Activated CD8-positive, alpha-beta memory T cell treated with anti-CD3 and anti-CD28 coated beads, Interleukin-2, amount 10 ng/mL, durations not matched to agents 7 days and 5 days (primary cell): Measurements from ENCODE around the gene RCSD1. TPM values are rescaled to one million over a fixed set of nuclear protein-coding genes. Genes with fewer than 3 reads are reported as not detected.

ENCODE experiments used
- ATAC-seq: fragments of 150-1000 bp; cut with Tn5 transposase; one replicate; pipeline ENCODE4 v1.10.0; 2021; ENCODE audit warnings: moderate library complexity
- CTCF ChIA-PET: fragments of 350-600 bp; sonication (Branson Sonifier 250); formaldehyde crosslinking; loops from one replicate; lab custom pipeline; 2021; ENCODE audit warnings: antibody characterized with exemption; lab: Charles Lee
- DNase-seq: peaks from one replicate; pipeline ENCODE4 v3.0.0-alpha.2; 2020
- H3K27ac Mint-ChIP-seq: one replicate; pipeline ENCODE4 v1.8.0; 2021; ENCODE audit warnings: mild to moderate bottlenecking, mixed read lengths
- H3K27me3 Mint-ChIP-seq: one replicate; pipeline ENCODE4 v1.8.0; 2021; ENCODE audit warnings: mixed read lengths
- H3K36me3 Mint-ChIP-seq: one replicate; pipeline ENCODE4 v1.8.0; 2021; ENCODE audit warnings: mild to moderate bottlenecking, mixed read lengths
- H3K4me1 Mint-ChIP-seq: one replicate; pipeline ENCODE4 v1.8.0; 2021; ENCODE audit warnings: mixed read lengths
- H3K4me3 Mint-ChIP-seq: one replicate; pipeline ENCODE4 v1.8.0; 2021; ENCODE audit warnings: mild to moderate bottlenecking, moderate library complexity, mixed read lengths
- H3K9me3 Mint-ChIP-seq: one replicate; pipeline ENCODE4 v1.8.0; 2022; ENCODE audit warnings: low read depth, mixed read lengths
- total RNA-seq, 2 experiments: library from RNA; stranded (reverse); gene quantifications; one replicate each; pipeline ENCODE4 v1.2.3, GENCODE V29; 2021

Gene RCSD1
- total RNA-seq, 2 experiments from 2014 or later = 121 to 129 TPM

GRCh38 chr1:167678422-167678821, 48.4 kb downstream of the RCSD1 start:
- Mint-ChIP-seq H3K9me3 (no peaks in the 10 kb centered on the region), H3K4me3 (no peak overlapping the region), H3K36me3 (peaks cover 29% of the 10 kb centered on the region), H3K27ac (no peak overlapping the region), H3K4me1 (peaks cover 17% of the 10 kb centered on the region), H3K27me3 (no peaks in the 10 kb centered on the region)
- no peak for DNase-seq
- CTCF ChIA-PET = interaction anchor here (1.1 to 1.4 kb wide), 2 partner anchors 8 to 77 kb away, joined by 3 to 4 read pairs; no protein-coding TSS in a partner anchor
- no peak for ATAC-seq

DNA sequence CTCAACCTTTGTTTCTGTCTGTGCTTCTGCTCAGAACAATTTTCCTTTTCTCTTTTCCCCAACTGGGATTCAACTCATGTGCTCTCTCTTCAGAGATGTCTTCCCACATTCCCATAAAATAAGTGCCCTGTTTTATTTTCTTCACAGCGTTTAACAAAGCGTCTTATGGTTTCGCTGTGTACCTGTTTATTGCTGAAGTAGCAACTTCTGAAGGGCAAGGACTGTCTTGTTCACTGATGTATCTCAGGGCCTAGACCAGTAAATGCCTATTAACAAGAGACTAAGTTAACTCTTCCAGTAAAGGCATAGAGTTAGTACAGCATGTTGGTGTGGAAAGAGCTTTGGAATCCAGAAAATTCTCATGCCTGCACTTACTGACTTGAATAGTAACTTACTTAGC, 48.8 kb downstream of the RCSD1 start:
- ATAC-seq (no peak), DNase-seq (no peak)
- H3K36me3 Mint-ChIP-seq = peaks cover 25% of the 10 kb centered on the region
- H3K4me1 Mint-ChIP-seq = peaks cover 14% of the 10 kb centered on the region
- H3K27ac Mint-ChIP-seq = no peak overlapping the region
- H3K4me3 Mint-ChIP-seq = no peak overlapping the region
- CTCF ChIA-PET = interaction anchor here (1.1 to 1.4 kb wide), 2 partner anchors 8 to 78 kb away, joined by 3 to 4 read pairs; no protein-coding TSS in a partner anchor
- no peaks in the 10 kb centered on the region for H3K9me3 Mint-ChIP-seq
- H3K27me3 Mint-ChIP-seq = no peaks in the 10 kb centered on the region

DNA sequence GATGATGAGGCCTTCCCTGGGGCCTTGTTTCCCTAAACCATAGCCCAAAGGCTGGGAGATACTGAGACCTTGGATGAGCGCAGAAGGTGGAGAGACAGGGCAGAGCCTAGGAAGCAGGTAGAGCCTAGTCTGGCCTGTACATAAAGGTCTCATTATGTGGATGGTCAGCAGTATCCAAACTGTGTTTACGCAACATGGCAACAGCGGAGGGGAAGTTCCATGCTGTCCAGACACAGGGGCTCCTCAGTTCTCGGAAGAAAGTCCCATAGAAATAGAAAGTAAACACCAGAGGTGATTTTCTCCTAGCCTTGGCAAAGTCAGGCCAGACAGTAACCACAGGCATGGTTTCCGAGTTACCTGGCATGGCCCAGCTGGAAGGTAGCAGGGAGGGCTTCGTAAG, 49.7 kb downstream of the RCSD1 start:
- no peak for ATAC-seq
- no peaks in the 10 kb centered on the region for H3K9me3 Mint-ChIP-seq
- peaks cover 12% of the 10 kb centered on the region for H3K4me1 Mint-ChIP-seq
- no peak overlapping the region for H3K4me3 Mint-ChIP-seq
- no peaks in the 10 kb centered on the region for H3K27me3 Mint-ChIP-seq
- no peak overlapping the region for H3K27ac Mint-ChIP-seq
- CTCF ChIA-PET = interaction anchor here (2.2 kb wide), 1 partner anchor 79 kb away, joined by 10 read pairs; no protein-coding TSS in a partner anchor
- H3K36me3 Mint-ChIP-seq = peaks cover 23% of the 10 kb centered on the region
- no peak for DNase-seq

DNA sequence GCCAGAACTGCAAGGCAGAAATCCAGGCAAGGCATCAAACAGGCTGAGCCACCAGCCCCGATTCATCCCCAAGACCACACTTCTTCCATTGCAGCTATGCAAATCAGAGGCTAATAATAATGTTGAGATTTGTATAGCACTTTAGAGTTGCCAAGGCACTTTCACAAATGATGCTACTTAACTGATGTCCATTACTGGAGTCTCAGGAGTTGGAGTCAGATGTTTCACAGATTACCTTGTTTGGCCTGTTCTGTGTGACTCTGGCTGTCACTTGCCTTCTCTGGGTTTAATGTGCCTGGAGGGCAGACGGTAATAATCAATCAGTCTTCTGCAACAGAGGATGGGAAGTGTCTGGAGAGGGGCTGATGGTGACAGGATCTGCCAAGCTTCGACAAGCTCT, 51.0 kb downstream of the RCSD1 start:
- ATAC-seq (no peak), DNase-seq (no peak)
- Mint-ChIP-seq H3K9me3 (no peaks in the 10 kb centered on the region), H3K4me1 (peaks cover 10% of the 10 kb centered on the region), H3K4me3 (no peak overlapping the region), H3K36me3 (peaks cover 31% of the 10 kb centered on the region), H3K27me3 (no peaks in the 10 kb centered on the region), H3K27ac (no peak overlapping the region)
- CTCF ChIA-PET = interaction anchor here (1.6 to 2.2 kb wide), 2 partner anchors 49 to 81 kb away, joined by 4 to 10 read pairs; no protein-coding TSS in a partner anchor

- Mint-ChIP-seq H3K27ac (no peak overlapping the region), H3K9me3 (no peaks in the 10 kb centered on the region), H3K4me3 (no peak overlapping the region), H3K27me3 (no peaks in the 10 kb centered on the region), H3K36me3 (peaks cover 32% of the 10 kb centered on the region), H3K4me1 (peaks cover 5% of the 10 kb centered on the region)
- CTCF ChIA-PET = interaction anchor here (1.6 to 2.2 kb wide), 2 partner anchors 50 to 81 kb away, joined by 4 to 10 read pairs; no protein-coding TSS in a partner anchor
- DNase-seq (no peak), ATAC-seq (no peak)
Observed at GRCh38 chr1:167681451-167682098, 51.5 kb downstream of the RCSD1 start.

DNA sequence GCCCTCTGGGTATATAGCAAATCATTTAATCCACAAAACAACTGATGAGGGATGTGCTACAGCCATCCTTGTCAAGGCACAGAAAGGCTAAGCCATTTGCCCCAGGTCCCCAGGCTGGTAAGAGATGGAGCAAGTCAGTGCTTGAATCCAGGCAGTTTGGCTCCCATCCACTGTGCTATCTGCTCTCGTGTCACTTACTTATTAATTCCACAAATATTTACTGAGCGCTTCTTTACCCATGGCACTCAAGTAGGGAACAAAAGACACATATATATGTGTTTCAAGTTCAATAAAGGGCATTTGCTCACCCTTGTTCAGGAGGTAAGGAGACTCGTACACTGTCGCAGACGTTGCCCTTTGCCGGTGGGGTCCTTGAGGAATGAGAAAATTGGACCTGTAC, 53.2 kb downstream of the RCSD1 start:
- peaks cover 32% of the 10 kb centered on the region for H3K36me3 Mint-ChIP-seq
- H3K4me3 Mint-ChIP-seq = no peak overlapping the region
- ATAC-seq = no peak
- DNase-seq = no peak
- H3K27ac Mint-ChIP-seq = no peak overlapping the region
- H3K4me1 Mint-ChIP-seq = peaks cover 6% of the 10 kb centered on the region
- no peaks in the 10 kb centered on the region for H3K27me3 Mint-ChIP-seq
- CTCF ChIA-PET = no interaction called here
- H3K9me3 Mint-ChIP-seq = no peaks in the 10 kb centered on the region

- DNase-seq (no peak), ATAC-seq (no peak)
- Mint-ChIP-seq H3K27me3 (no peaks in the 10 kb centered on the region), H3K9me3 (no peaks in the 10 kb centered on the region), H3K4me3 (no peak overlapping the region), H3K4me1 (peaks cover 6% of the 10 kb centered on the region), H3K36me3 (peaks cover 38% of the 10 kb centered on the region), H3K27ac (peak overlapping the region; percentile 10)
- CTCF ChIA-PET = no interaction called here
Observed at GRCh38 chr1:167683641-167684502, 53.8 kb downstream of the RCSD1 start.

- ATAC-seq = no peak
- Mint-ChIP-seq H3K36me3 (peaks cover 48% of the 10 kb centered on the region), H3K27me3 (no peaks in the 10 kb centered on the region), H3K4me1 (peaks cover 6% of the 10 kb centered on the region), H3K27ac (no peak overlapping the region), H3K4me3 (no peak overlapping the region), H3K9me3 (no peaks in the 10 kb centered on the region)
- CTCF ChIA-PET = interaction anchor here (1.8 to 3.0 kb wide), 3 partner anchors 11 to 54 kb away, joined by 9 to 26 read pairs (median 25); partner anchors contain the start of gene RCSD1
- no peak for DNase-seq
Observed at GRCh38 chr1:167685844-167686243, 55.8 kb downstream of the RCSD1 start.

GRCh38 chr1:167687919-167688519, 58.0 kb downstream of the RCSD1 start:
- peak; percentile 66 for ATAC-seq
- Mint-ChIP-seq H3K9me3 (no peaks in the 10 kb centered on the region), H3K4me3 (no peak overlapping the region), H3K27me3 (no peaks in the 10 kb centered on the region), H3K4me1 (peaks cover 6% of the 10 kb centered on the region), H3K27ac (peak overlapping the region; percentile 21), H3K36me3 (peaks cover 49% of the 10 kb centered on the region)
- CTCF ChIA-PET = interaction anchor here (0.7 to 4.7 kb wide), 39 partner anchors 8 to 394 kb away, joined by 3 to 84 read pairs (median 4); partner anchors contain the start of genes CREG1 and RCSD1
- peak; percentile 88 for DNase-seq

DNA sequence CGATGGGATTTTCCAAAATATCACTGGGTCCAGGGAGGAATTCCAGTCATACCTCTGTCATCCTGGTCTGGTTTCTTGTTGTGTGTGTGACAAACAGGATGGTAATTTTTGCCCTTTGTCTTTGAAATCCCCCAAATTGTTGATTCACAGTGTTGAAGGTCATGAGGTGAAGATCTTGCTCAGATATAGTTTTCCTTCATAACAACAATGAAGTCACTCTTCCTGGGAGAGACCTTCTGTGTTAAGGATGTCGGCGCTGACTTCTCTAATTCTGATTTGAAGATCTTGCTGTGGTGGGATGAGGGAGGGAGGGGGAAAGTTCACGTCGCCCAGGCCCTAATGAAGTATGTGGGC, 59.5 kb downstream of the RCSD1 start:
- CTCF ChIA-PET = interaction anchor here (4.7 kb wide), 1 partner anchor 89 kb away, joined by 84 read pairs; no protein-coding TSS in a partner anchor
- DNase-seq (no peak), ATAC-seq (no peak)
- Mint-ChIP-seq H3K4me3 (no peak overlapping the region), H3K9me3 (no peaks in the 10 kb centered on the region), H3K4me1 (peaks cover 6% of the 10 kb centered on the region), H3K27ac (no peak overlapping the region), H3K36me3 (peaks cover 56% of the 10 kb centered on the region), H3K27me3 (no peaks in the 10 kb centered on the region)

DNA sequence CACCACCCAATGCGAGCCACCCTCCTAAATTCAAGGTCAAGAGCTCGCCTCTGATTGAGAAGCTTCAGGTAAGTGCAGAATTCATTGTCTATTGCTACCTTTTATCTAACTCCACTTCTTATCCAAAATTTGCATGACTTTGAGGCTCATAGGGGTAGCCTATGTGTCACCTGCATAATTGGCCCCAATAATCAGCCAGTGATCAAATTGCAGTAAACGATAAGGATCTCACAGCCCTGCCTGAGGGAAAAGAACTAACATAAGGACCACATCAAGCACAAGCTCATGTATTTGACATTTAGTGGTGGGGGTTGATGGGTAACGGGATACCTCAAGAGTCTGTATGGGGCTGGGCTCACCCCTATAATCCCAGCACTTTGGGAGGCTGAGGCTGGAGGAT, 60.0 kb downstream of the RCSD1 start:
- DNase-seq (no peak), ATAC-seq (no peak)
- Mint-ChIP-seq H3K4me3 (no peak overlapping the region), H3K36me3 (peaks cover 58% of the 10 kb centered on the region), H3K27me3 (no peaks in the 10 kb centered on the region), H3K9me3 (no peaks in the 10 kb centered on the region), H3K4me1 (peaks cover 6% of the 10 kb centered on the region), H3K27ac (no peak overlapping the region)
- CTCF ChIA-PET = interaction anchor here (1.4 to 4.7 kb wide), 2 partner anchors 22 to 89 kb away, joined by 3 to 84 read pairs; no protein-coding TSS in a partner anchor

GRCh38 chr1:167693425-167694045, 63.5 kb downstream of the RCSD1 start:
- H3K9me3 Mint-ChIP-seq = no peaks in the 10 kb centered on the region
- peaks cover 68% of the 10 kb centered on the region for H3K36me3 Mint-ChIP-seq
- no peak for ATAC-seq
- no peaks in the 10 kb centered on the region for H3K27me3 Mint-ChIP-seq
- CTCF ChIA-PET = interaction anchor here (0.6 to 2.1 kb wide), 3 partner anchors 94 to 388 kb away, joined by 3 to 8 read pairs (median 3); no protein-coding TSS in a partner anchor
- no peak overlapping the region for H3K27ac Mint-ChIP-seq
- no peaks in the 10 kb centered on the region for H3K4me1 Mint-ChIP-seq
- no peak overlapping the region for H3K4me3 Mint-ChIP-seq
- DNase-seq = no peak
